Progenitor cell of endocrine pancreas (in vitro differentiated cells): ENCODE data around the gene EIF4G1. TPM values are rescaled to one million over a fixed set of nuclear protein-coding genes. Genes with fewer than 3 reads are reported as not detected.

Experiments used
- DNase-seq: peaks from one replicate; pipeline ENCODE4 v3.0.0; 2021; ENCODE audit warnings: low spot score; ENCODE audit not compliant: unreplicated experiment
- H3K27ac Mint-ChIP-seq: 2 replicates; pipeline ENCODE4 v1.8.0; 2021; ENCODE audit warnings: mild to moderate bottlenecking, moderate library complexity, mixed read lengths
- H3K27me3 Mint-ChIP-seq: 2 replicates; pipeline ENCODE4 v1.8.0; 2021; ENCODE audit warnings: mixed read lengths
- H3K36me3 Mint-ChIP-seq: 2 replicates; pipeline ENCODE4 v1.8.0; 2022; ENCODE audit warnings: mixed read lengths; ENCODE audit not compliant: insufficient read depth
- H3K4me1 Mint-ChIP-seq: 2 replicates; pipeline ENCODE4 v1.8.0; 2021; ENCODE audit warnings: low read depth, mixed read lengths
- H3K4me3 Mint-ChIP-seq: 2 replicates; pipeline ENCODE4 v1.8.0; 2021; ENCODE audit warnings: low read depth, mild to moderate bottlenecking, moderate library complexity, mixed read lengths
- H3K9me3 Mint-ChIP-seq: 2 replicates; pipeline ENCODE4 v1.8.0; 2021; ENCODE audit warnings: low read depth, mixed read lengths
- total RNA-seq: library from RNA; stranded (reverse); gene quantifications from 2 replicates; pipeline ENCODE4 v1.2.1, GENCODE V29; 2021
- TF ChIP-seq, protein P1 (sequence below): fragments of 200-600 bp; sonication (generic); IDR thresholded peaks from one replicate; pipeline ENCODE4 v1.5.0; 2021; ENCODE audit warnings: antibody characterized with exemption, mild to moderate bottlenecking; ENCODE audit not compliant: unreplicated experiment

The EIF4G1 gene
- total RNA-seq, 1 donor from 2014 or later: 341 TPM

DNA sequence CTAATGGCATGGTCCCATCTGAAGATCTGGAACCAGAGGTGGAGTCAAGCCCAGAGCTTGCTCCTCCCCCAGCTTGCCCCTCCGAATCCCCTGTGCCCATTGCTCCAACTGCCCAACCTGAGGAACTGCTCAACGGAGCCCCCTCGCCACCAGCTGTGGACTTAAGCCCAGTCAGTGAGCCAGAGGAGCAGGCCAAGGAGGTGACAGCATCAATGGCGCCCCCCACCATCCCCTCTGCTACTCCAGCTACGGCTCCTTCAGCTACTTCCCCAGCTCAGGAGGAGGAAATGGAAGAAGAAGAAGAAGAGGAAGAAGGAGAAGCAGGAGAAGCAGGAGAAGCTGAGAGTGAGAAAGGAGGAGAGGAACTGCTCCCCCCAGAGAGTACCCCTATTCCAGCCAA, 7.3 kb downstream of the EIF4G1 start:
- Mint-ChIP-seq H3K4me3 (no peak overlapping the region), H3K36me3 (peaks cover 44% of the 10 kb centered on the region), H3K27ac (no peak overlapping the region)

DNA sequence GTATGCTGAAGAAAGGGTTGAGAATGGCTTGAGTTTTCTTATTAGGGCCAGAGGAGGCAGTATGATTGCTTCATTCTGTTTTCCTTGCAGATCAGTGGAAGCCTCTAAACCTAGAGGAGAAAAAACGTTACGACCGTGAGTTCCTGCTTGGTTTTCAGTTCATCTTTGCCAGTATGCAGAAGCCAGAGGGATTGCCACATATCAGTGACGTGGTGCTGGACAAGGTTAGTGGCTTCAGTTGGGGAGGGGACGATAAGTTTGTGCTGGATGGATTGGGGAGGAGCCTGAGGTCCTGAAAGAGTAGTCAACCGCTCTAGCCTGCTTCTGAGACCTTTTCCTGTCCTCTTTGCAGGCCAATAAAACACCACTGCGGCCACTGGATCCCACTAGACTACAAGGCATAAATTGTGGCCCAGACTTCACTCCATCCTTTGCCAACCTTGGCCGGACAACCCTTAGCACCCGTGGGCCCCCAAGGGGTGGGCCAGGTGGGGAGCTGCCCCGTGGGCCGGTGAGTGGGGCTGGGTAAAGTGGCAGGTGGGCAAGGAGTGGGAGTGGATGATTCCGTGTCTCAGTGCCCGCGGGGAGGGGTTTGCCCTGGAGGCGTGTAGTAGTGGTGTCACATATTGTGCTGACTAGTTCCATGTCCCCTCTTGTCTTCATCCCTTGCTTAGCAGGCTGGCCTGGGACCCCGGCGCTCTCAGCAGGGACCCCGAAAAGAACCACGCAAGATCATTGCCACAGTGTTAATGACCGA, 8.5 kb downstream of the EIF4G1 start:
- no peak overlapping the region for H3K4me3 Mint-ChIP-seq
- no peaks in the 10 kb centered on the region for H3K9me3 Mint-ChIP-seq
- TF ChIP-seq, protein P1, sequence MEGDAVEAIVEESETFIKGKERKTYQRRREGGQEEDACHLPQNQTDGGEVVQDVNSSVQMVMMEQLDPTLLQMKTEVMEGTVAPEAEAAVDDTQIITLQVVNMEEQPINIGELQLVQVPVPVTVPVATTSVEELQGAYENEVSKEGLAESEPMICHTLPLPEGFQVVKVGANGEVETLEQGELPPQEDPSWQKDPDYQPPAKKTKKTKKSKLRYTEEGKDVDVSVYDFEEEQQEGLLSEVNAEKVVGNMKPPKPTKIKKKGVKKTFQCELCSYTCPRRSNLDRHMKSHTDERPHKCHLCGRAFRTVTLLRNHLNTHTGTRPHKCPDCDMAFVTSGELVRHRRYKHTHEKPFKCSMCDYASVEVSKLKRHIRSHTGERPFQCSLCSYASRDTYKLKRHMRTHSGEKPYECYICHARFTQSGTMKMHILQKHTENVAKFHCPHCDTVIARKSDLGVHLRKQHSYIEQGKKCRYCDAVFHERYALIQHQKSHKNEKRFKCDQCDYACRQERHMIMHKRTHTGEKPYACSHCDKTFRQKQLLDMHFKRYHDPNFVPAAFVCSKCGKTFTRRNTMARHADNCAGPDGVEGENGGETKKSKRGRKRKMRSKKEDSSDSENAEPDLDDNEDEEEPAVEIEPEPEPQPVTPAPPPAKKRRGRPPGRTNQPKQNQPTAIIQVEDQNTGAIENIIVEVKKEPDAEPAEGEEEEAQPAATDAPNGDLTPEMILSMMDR: no peak
- DNase-seq: no peak
- H3K27ac Mint-ChIP-seq: no peak overlapping the region
- no peaks in the 10 kb centered on the region for H3K27me3 Mint-ChIP-seq
- peaks cover 46% of the 10 kb centered on the region for H3K36me3 Mint-ChIP-seq
- H3K4me1 Mint-ChIP-seq: peaks cover under 1% of the 10 kb centered on the region

More for the DNA sequence above, 7.3 kb downstream of the EIF4G1 start:
- Mint-ChIP-seq H3K27me3 (no peaks in the 10 kb centered on the region), H3K9me3 (no peaks in the 10 kb centered on the region), H3K4me1 (peaks cover 11% of the 10 kb centered on the region)
- no peak for DNase-seq
- TF ChIP-seq, protein P1: no peak

DNA sequence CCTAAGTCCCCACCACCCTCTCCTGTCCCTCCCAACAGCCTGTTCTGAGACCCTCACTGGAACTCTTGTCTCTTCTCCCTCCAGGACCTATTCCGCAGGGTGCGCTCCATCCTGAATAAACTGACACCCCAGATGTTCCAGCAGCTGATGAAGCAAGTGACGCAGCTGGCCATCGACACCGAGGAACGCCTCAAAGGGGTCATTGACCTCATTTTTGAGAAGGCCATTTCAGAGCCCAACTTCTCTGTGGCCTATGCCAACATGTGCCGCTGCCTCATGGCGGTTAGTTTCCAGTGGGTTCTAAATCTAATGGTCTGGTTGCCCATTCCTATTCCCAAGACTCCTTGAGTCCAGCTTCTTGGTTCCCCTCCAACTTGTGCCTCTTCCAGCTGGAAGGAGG, 9.3 kb downstream of the EIF4G1 start:
- TF ChIP-seq, protein P1: no peak
- Mint-ChIP-seq H3K27ac (no peak overlapping the region), H3K27me3 (no peaks in the 10 kb centered on the region), H3K4me1 (no peaks in the 10 kb centered on the region), H3K36me3 (peaks cover 47% of the 10 kb centered on the region), H3K4me3 (no peak overlapping the region), H3K9me3 (no peaks in the 10 kb centered on the region)
- no peak for DNase-seq

DNA sequence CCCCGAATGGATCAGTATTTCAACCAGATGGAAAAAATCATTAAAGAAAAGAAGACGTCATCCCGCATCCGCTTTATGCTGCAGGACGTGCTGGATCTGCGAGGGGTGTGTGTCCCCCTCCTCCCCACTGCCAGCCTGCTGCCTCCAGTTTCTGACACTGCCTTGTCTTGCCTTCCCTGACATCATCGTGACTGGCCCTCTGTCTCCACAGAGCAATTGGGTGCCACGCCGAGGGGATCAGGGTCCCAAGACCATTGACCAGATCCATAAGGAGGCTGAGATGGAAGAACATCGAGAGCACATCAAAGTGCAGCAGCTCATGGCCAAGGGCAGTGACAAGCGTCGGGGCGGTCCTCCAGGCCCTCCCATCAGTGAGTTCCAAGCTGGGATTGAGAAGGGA, 10.9 kb downstream of the EIF4G1 start:
- Mint-ChIP-seq H3K9me3 (no peaks in the 10 kb centered on the region), H3K36me3 (peaks cover 55% of the 10 kb centered on the region), H3K4me3 (no peak overlapping the region), H3K4me1 (no peaks in the 10 kb centered on the region), H3K27ac (peak overlapping the region; percentile 77), H3K27me3 (no peaks in the 10 kb centered on the region)
- TF ChIP-seq, protein P1: no peak
- DNase-seq: no peak

DNA sequence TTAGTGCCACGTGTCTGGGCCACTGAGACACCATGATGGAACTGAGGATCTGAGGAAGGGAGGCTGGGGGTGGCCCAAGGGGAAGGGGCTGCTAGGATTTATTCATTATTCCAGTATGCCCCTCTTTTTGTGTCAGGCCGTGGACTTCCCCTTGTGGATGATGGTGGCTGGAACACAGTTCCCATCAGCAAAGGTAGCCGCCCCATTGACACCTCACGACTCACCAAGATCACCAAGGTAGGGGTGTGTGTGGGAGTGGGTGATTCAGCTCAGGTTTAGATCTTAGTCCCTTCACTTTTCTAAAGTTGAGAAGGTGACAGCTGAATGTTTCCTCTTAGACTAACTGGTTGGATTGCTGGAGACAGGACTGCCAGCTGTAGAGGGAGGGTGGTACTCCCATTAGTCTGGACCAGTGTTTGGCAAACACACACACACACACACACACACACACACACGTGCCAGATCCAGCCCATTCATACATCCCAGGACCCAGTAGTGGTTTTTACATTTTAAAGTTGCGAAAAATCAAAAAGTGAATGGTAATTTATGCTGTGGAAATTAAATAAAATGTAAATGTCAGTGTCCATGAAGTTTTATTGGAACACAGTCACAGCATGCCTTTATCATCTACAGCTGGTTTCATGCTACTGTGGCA, 11.4 kb downstream of the EIF4G1 start:
- Mint-ChIP-seq H3K4me3 (no peak overlapping the region), H3K27ac (no peak overlapping the region), H3K4me1 (no peaks in the 10 kb centered on the region), H3K9me3 (no peaks in the 10 kb centered on the region), H3K27me3 (no peaks in the 10 kb centered on the region), H3K36me3 (peaks cover 53% of the 10 kb centered on the region)
- no peak for DNase-seq
- TF ChIP-seq, protein P1: no peak
